Measurements from ENCODE around the gene KIF25.

Gene KIF25

GRCh38 chr6:168016721-168017525 is 19.5 kb downstream of the KIF25 start:
- no peak for DNase-seq (ENCODE audit: low read depth in 2 of 2)

- no peak for DNase-seq (ENCODE audit: low read depth in 2 of 2)
These were observed 20.2 kb downstream of the KIF25 start for GRCh38 chr6:168017629-168018028.

- DNase-seq (ENCODE audit: low read depth in 2 of 2) = no peak
These were observed 21.2 kb downstream of the KIF25 start for GRCh38 chr6:168018664-168019063.

GRCh38 chr6:168020242-168020641 is 22.8 kb downstream of the KIF25 start:
- DNase-seq (ENCODE audit: low read depth in 2 of 2) = no peak

- no peak for DNase-seq (ENCODE audit: low read depth in 2 of 2)
These were observed 24.1 kb downstream of the KIF25 start for GRCh38 chr6:168021581-168021980.

- no peak for DNase-seq (ENCODE audit: low read depth in 2 of 2)
These were observed 25.2 kb downstream of the KIF25 start for GRCh38 chr6:168022488-168023321.

- no peak for DNase-seq (ENCODE audit: low read depth in 2 of 2)
These were observed 27.6 kb downstream of the KIF25 start for GRCh38 chr6:168024951-168025510.

GRCh38 chr6:168025831-168026710 is 28.6 kb downstream of the KIF25 start:
- DNase-seq (ENCODE audit: low read depth in 2 of 2) = no peak

GRCh38 chr6:168026925-168027324 is 29.5 kb downstream of the KIF25 start:
- DNase-seq (ENCODE audit: low read depth in 2 of 2) = no peak

- DNase-seq (ENCODE audit: low read depth in 2 of 2) = no peak
These were observed 30.1 kb downstream of the KIF25 start for GRCh38 chr6:168027521-168027920.

- DNase-seq (ENCODE audit: low read depth in 2 of 2) = no peak
These were observed 30.7 kb downstream of the KIF25 start for GRCh38 chr6:168028181-168028580.

GRCh38 chr6:168029459-168030217 is 32.2 kb downstream of the KIF25 start:
- no peak for DNase-seq (ENCODE audit: low read depth in 2 of 2)

GRCh38 chr6:168030218-168030746 is 32.8 kb downstream of the KIF25 start:
- DNase-seq (ENCODE audit: low read depth in 2 of 2) = no peak

GRCh38 chr6:168030908-168031307 is 33.4 kb downstream of the KIF25 start:
- DNase-seq (ENCODE audit: low read depth in 2 of 2) = no peak

GRCh38 chr6:168031411-168031971 is 34.0 kb downstream of the KIF25 start:
- no peak for DNase-seq (ENCODE audit: low read depth in 2 of 2)

GRCh38 chr6:168032005-168032760 is 34.7 kb downstream of the KIF25 start:
- DNase-seq (ENCODE audit: low read depth in 2 of 2) = no peak

GRCh38 chr6:168033791-168034190 is 36.3 kb downstream of the KIF25 start:
- no peak for DNase-seq (ENCODE audit: low read depth in 2 of 2)

- no peak for DNase-seq (ENCODE audit: low read depth in 2 of 2)
These were observed 37.1 kb downstream of the KIF25 start for GRCh38 chr6:168034537-168034936.

GRCh38 chr6:168035098-168035660 is 37.7 kb downstream of the KIF25 start:
- DNase-seq (ENCODE audit: low read depth in 2 of 2) = no peak
